ENCODE data around the gene CCL4L2.
A peak's percentile ranks its signal among the peaks of the same experiment; 100 is the strongest.
"Not testable (repeated sequence)": the region's sequence is repeated elsewhere in the genome, so short reads cannot be mapped to it uniquely, and the experiment has no call there.

CCL4L2 gene

GRCh38 chr17:36210439-36211211 is at the start of gene CCL4L2:
Gene CCL4L2 (plus strand): TSS chr17:36211063.
- not testable (repeated sequence) for DNase-seq

DNA sequence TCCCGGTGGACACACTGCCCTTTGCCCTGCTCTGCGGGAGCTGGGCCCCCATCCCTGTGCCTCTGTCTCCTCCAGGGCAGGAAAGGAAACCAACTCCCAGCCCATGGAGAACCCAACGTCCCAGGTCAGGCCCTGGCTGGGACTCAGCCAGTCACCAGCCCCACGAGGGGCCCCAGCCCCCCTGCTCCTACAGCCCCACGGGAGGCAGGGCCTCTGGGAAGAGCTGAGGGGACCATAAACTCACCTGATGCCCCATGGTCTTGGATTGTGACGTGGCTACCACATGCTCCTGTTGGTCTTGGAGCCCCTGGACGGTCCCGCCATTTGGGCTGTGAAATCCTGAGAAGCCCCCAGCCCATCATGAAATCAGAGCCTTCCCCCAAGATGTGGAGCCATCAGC is 42.0 kb upstream of the CCL4L2 start:
- not testable (repeated sequence) for DNase-seq

DNA sequence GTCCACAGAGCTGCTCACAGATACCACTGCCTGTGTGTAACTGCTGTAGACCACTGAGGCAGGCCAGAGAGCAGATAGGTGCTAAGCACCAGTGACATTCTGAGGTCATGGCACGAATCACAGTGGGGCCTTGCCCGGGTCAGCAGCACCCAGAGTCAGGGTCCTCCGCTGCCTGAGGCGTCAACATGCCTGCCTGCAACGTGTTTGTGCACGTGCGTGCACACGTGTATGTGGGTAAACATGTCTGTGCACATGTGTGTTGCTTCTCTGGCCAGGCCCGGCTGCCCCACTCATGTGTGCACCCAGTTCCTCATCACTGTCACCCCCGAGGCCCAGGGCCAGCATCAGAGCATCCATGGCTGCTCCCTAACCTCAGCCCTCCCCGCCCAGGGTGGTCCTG is 34.3 kb upstream of the CCL4L2 start, which contains the start of gene TBC1D3B:
Gene TBC1D3B, minus strand, starts transcription at position 101 of the 400 bp plus-strand sequence. CDS start 1,586 bp downstream, outside the sequence.
- not testable (repeated sequence) for DNase-seq

DNA sequence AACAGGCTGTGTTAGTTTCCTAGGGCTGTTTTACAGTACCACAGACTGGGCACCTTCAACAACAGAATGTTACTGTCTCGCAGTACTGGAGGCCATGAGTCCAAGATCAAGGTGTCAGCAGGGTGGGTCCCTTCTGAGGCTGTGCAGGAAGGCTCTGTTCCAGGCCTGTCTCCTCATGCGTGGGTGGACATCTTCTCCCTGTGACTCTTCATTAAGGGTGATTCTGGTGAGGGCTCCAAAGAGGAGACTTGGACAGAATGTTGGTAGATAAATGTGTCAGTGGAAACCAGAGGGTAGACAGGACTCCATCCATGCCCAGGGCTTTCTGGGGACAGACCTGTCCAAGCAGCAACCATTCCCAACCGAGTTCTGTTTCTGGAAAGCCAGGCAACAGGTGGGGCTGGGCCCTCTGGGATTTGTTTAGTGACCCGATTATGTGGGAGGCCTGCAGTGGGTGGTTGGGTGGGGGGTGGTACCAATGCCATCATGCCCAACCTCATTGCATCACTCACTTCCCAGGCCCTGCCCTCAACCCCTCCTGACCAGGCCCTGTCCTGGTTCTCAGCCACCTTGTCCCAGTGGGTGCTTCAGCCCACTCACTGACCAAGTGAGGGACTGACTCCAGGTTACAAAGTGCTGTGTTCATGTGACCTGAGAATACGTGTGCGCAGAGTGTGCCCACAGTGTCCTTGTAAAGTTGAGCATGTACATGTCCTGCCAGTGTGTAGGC is 29.3 kb upstream of the CCL4L2 start:
- DNase-seq, result not testable (repeated sequence)

- DNase-seq, result no peak
Observed at GRCh38 chr17:36182176-36183000, 28.5 kb upstream of the CCL4L2 start.

DNA sequence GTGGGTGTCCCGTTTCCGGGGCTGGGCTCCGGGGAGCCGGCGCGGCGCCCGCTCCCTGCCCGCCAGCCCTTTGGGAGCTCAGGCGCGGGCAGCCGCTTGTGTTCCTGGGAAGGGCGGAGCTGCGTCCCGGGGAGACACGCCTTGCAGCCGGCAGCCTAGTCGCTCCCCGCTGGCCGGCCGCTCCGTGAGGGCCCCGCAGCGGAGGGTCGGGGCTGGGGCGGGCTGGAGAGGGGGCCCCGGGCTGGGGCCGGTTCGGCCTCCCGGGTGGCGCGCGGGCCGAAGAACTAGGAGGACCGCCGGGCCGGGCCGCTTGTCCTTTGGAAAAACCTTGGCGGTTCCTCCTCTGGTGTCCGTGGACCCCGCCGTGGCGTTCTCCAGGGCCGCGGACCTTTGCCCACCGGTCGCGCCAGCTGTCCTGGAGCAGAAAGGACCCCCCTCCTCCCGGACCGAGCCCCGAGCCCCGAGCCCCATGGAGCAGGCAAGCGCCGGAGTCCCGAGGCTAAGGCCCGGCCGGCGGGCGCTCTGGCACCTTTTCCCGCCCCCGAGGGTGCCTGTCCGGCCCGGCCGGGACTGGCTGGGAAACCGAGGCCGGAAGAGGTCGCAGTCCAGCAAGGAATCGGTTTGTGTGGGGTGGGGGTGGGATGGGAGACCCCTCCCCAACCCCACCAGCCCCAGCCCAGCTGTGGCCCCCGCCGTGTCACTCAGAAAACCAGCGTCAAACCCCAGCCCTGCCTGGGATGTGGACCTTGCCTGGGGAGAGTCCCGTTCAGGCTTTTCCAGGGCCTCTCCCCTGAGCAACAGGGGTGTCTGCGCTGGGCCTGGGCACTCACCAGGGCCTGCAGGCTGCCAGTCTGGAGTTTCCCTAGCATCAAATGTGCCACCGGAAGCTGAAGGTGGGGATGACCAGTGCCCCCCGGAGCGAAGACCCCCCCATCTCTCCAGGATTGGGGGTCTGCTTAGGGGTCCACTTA is 27.6 kb upstream of the CCL4L2 start:
- peak; percentile 96 for DNase-seq

GRCh38 chr17:36184023-36184765 is 26.7 kb upstream of the CCL4L2 start:
- no peak for DNase-seq

DNA sequence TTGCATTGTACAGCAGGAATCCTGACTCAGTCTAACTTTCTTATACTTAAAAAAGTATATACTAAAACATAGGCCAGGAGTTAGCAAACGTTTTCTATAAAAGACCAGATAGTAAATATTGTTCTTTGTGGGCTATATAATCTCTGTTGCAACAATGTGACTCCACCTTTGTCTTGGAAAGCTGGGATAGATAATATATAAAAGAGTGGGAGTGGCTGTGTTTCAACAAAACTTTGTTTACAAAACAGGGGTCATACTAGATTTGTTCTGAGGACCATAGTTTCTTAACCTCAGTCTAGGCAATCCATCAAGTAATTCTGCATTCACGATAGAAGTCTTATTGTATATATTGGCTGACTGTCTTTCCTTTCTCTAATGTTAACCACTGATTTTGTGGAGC is 25.4 kb upstream of the CCL4L2 start:
- DNase-seq, result no peak

DNA sequence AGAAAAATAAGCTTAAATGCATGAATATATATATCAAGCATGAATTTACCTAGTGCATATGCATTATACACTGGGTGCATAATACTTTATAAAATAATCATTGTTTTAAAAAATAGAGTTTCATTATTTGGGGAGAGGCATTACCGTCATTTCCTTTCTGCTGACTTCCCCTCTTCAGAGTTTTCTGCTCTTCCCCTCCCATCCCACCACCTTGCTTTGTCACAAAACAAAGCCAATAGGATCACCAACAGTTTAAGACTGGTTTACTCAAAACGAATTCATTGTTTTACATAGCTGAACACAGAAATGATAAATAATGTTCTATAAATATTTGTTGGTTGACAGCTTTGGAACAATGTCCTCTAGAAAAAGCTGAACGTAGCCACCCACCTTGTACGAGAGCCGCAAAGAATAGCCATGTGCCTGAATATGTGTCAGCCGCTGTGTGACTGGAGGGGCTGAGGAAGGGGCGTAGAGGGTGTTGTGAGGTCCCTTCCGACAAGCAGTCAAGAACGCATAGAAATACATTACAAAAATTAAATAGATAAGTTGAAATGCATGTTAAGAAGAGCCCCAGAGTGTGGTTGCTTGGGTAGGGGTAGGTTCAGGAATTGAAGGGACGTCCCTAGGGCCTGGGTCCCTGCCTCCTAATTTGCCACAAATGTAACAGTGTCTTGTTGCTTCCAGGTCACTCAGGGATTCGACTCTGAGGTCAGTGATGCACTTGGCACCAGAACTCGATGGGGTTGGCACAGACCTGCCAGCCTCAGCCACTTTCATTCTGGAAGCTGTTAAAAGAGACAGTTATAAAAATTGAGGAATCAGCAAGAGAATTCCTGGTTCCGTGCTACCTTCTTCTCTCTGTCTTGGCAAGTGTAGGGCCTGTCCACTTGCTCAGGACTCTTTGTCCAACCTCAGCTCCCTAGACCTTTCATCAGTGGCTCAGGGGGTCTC is 23.8 kb upstream of the CCL4L2 start:
- not testable (repeated sequence) for DNase-seq

GRCh38 chr17:36187943-36188665 is 22.8 kb upstream of the CCL4L2 start:
- not testable (repeated sequence) for DNase-seq

GRCh38 chr17:36188891-36189306 is 22.0 kb upstream of the CCL4L2 start:
- no peak for DNase-seq

- DNase-seq, result not testable (repeated sequence)
Observed at GRCh38 chr17:36189993-36190392, 20.9 kb upstream of the CCL4L2 start.

DNA sequence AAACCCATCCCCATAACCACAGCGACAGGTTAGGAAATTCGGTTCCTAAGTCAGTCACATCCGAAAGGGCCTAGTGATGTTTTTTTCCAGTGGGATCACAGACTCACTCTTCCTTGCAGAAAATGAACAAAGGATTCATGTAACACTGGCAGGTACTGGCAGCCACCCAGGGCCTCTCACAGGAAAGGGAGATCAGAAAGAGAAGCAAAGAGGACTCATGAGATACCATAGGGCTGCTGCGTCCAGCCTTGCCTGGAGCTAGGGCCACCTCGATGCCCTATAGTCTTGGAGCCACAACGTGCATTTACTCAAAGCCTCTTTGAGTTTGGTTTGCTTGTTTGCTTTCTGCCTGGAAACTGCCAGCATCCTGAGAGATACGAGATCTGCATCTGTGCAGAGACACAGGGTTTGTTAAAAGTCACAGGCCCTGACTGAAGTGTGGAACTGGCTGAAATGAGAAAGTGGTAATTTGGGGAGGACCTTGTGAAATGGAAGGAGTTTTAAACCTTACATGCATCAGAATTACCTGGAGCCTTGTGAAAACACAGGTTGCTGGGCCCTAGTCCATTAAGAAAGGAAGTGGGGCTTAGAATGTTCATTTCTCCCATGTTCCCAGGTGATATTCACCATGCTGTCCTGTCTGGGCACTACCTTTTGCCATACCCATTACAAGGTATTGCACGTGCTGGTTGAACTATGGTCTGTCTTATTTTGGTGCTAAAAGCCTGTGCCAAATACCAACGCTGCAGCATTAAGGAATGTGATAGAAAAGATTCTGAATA is 20.1 kb upstream of the CCL4L2 start:
- DNase-seq, result not testable (repeated sequence)

DNA sequence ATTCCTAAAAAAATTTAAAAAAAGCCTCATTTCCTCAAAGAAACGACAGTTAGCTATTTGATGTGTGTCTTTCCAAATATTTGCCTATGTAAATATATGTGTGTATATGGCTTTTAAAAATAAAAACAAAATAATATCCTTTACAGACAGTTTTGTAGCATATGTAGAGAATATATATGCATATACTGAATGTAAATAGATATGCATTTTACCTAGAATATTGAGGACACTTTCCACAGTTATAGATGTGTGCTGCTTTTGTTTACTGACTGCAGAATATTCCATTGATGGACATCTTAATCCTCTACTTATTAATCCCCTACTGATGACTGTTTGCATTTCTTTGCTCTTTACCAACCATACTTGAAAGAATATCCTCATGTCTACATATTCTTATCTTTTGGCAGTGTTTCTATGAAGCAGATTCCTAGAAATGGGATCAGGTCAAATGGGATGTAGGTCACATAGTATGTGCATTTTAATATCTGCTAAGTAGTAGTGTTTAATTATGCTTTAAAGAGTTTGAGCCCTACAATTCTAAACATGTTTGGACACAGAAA is 17.6 kb upstream of the CCL4L2 start:
- no peak for DNase-seq

- not testable (repeated sequence) for DNase-seq
Observed at GRCh38 chr17:36194147-36194831, 16.6 kb upstream of the CCL4L2 start.

GRCh38 chr17:36194832-36195433 is 15.9 kb upstream of the CCL4L2 start:
- DNase-seq, result not testable (repeated sequence)
